Esophagus squamous epithelium (tissue), 4 donors: Measurements from ENCODE around the gene PRKAR1B.

ENCODE experiments used
- CTCF ChIP-seq, 6 experiments: fragments of 450-650 bp in 4 of 6; fragments of 200-600 bp in 2 of 6; sonication (generic) in 2 of 6; IDR thresholded peaks; one replicate each; pipeline ENCODE4 v1.5.1; 2016 to 2019; ENCODE audit warnings: antibody characterized with exemption in 6 of 6, mild to moderate bottlenecking in 4 of 6, moderate library complexity in 4 of 6
- POLR2A ChIP-seq, 4 donors: fragments of 450-650 bp; IDR thresholded peaks; one replicate each; pipeline ENCODE4 v1.6.1; 2017; ENCODE audit warnings: antibody characterized with exemption in 4 of 4, mild to moderate bottlenecking in 4 of 4, moderate library complexity in 3 of 4

GRCh38 chr7:501526-501925 is 225.6 kb downstream of the PRKAR1B start:
- TF ChIP-seq CTCF (IDR thresholded peaks at IDR 0.05): no peak
- TF ChIP-seq POLR2A (IDR thresholded peaks at IDR 0.05): no peak
